ENCODE measurements around the gene COL6A1.

Gene COL6A1

GRCh38 chr21:46021978-46022544 is 40.5 kb downstream of the COL6A1 start:
- FAIRE-seq (no peak), DNase-seq (ENCODE audit: insufficient read length) (no peak)
- TF ChIP-seq POLR2A (IDR thresholded peaks at IDR 0.05; ENCODE audit: low read depth, low read length) = no peak

- TF ChIP-seq POLR2AphosphoS5 (IDR thresholded peaks at IDR 0.05; ENCODE audit: low read depth, low read length) (no peak), TAF1 (IDR thresholded peaks at IDR 0.05; ENCODE audit: borderline replicate concordance, low read depth, low read length) (no peak), POLR2A (IDR thresholded peaks at IDR 0.05; ENCODE audit: low read depth, low read length) (no peak)
- FAIRE-seq = no peak
- no peak for DNase-seq (ENCODE audit: insufficient read length)
These were observed 41.3 kb downstream of the COL6A1 start for GRCh38 chr21:46022551-46023525.

- no peak for TF ChIP-seq POLR2AphosphoS5 (IDR thresholded peaks at IDR 0.05; ENCODE audit: low read depth, low read length)
- TF ChIP-seq POLR2A (IDR thresholded peaks at IDR 0.05; ENCODE audit: low read depth, low read length) = no peak
- no peak for TF ChIP-seq TAF1 (IDR thresholded peaks at IDR 0.05; ENCODE audit: borderline replicate concordance, low read depth, low read length)
- DNase-seq (ENCODE audit: insufficient read length) (no peak), FAIRE-seq (no peak)
These were observed 42.0 kb downstream of the COL6A1 start for GRCh38 chr21:46023555-46023954.

- DNase-seq (ENCODE audit: insufficient read length) = no peak
- no peak for FAIRE-seq
- TF ChIP-seq POLR2AphosphoS5 (IDR thresholded peaks at IDR 0.05; ENCODE audit: low read depth, low read length) = no peak
These were observed 42.6 kb downstream of the COL6A1 start for GRCh38 chr21:46024141-46024540.

GRCh38 chr21:46025113-46025770 is 43.7 kb downstream of the COL6A1 start:
- DNase-seq (ENCODE audit: insufficient read length) (no peak), FAIRE-seq (no peak)
- TF ChIP-seq POLR2A (IDR thresholded peaks at IDR 0.05; ENCODE audit: low read depth, low read length) = no peak
- no peak for TF ChIP-seq POLR2AphosphoS5 (IDR thresholded peaks at IDR 0.05; ENCODE audit: low read depth, low read length)
- TF ChIP-seq TAF1 (IDR thresholded peaks at IDR 0.05; ENCODE audit: borderline replicate concordance, low read depth, low read length) = no peak

GRCh38 chr21:46027851-46028493 is 46.4 kb downstream of the COL6A1 start:
- DNase-seq (ENCODE audit: insufficient read length) (no peak), FAIRE-seq (no peak)
- TF ChIP-seq POLR2A (IDR thresholded peaks at IDR 0.05; ENCODE audit: low read depth, low read length) (no peak), POLR2AphosphoS5 (IDR thresholded peaks at IDR 0.05; ENCODE audit: low read depth, low read length) (no peak)

GRCh38 chr21:46028573-46029091 is 47.1 kb downstream of the COL6A1 start:
- no peak for TF ChIP-seq TAF1 (IDR thresholded peaks at IDR 0.05; ENCODE audit: borderline replicate concordance, low read depth, low read length)
- FAIRE-seq (no peak), DNase-seq (ENCODE audit: insufficient read length) (no peak)

GRCh38 chr21:46029186-46029924 is 47.8 kb downstream of the COL6A1 start:
- TF ChIP-seq POLR2A (IDR thresholded peaks at IDR 0.05; ENCODE audit: low read depth, low read length) (no peak), POLR2AphosphoS5 (IDR thresholded peaks at IDR 0.05; ENCODE audit: low read depth, low read length) (no peak), TAF1 (IDR thresholded peaks at IDR 0.05; ENCODE audit: borderline replicate concordance, low read depth, low read length) (no peak)
- DNase-seq (ENCODE audit: insufficient read length) (no peak), FAIRE-seq (no peak)

- FAIRE-seq (no peak), DNase-seq (ENCODE audit: insufficient read length) (no peak)
- no peak for TF ChIP-seq POLR2A (IDR thresholded peaks at IDR 0.05; ENCODE audit: low read depth, low read length)
- TF ChIP-seq TAF1 (IDR thresholded peaks at IDR 0.05; ENCODE audit: borderline replicate concordance, low read depth, low read length) = no peak
- TF ChIP-seq POLR2AphosphoS5 (IDR thresholded peaks at IDR 0.05; ENCODE audit: low read depth, low read length) = no peak
These were observed 49.9 kb downstream of the COL6A1 start for GRCh38 chr21:46031484-46031883.

GRCh38 chr21:46032100-46032499 is 50.5 kb downstream of the COL6A1 start:
- FAIRE-seq = no peak
- no peak for TF ChIP-seq POLR2A (IDR thresholded peaks at IDR 0.05; ENCODE audit: low read depth, low read length)
- no peak for TF ChIP-seq TAF1 (IDR thresholded peaks at IDR 0.05; ENCODE audit: borderline replicate concordance, low read depth, low read length)
- TF ChIP-seq POLR2AphosphoS5 (IDR thresholded peaks at IDR 0.05; ENCODE audit: low read depth, low read length) = no peak
- no peak for DNase-seq (ENCODE audit: insufficient read length)
